ENCODE results near the gene DCLRE1B. TPM values are rescaled to one million over a fixed set of nuclear protein-coding genes. Genes with fewer than 3 reads are reported as not detected.
A peak's percentile ranks its signal among the peaks of the same experiment; 100 is the strongest.

DCLRE1B gene
- total RNA-seq, 1 donor from 2014 or later: 7.8 TPM

GRCh38 chr1:113904293-113904673, 843 bp upstream of the DCLRE1B start:
- peaks cover 47% of the 10 kb centered on the region for H3K79me2 ChIP-seq (ENCODE audit: insufficient read depth, low read length)
- no peaks in the 10 kb centered on the region for H3K27me3 ChIP-seq (ENCODE audit: insufficient read depth, low read length)
- peak overlapping the region; percentile 87 for H3K27ac ChIP-seq (ENCODE audit: low read depth, low read length)
- H3K36me3 Mint-ChIP-seq (ENCODE audit: low read depth, unreplicated experiment): peaks cover 4% of the 10 kb centered on the region
- H3K27me3 Mint-ChIP-seq (ENCODE audit: low read depth, unreplicated experiment): no peaks in the 10 kb centered on the region
- no peaks in the 10 kb centered on the region for H4K20me1 ChIP-seq (ENCODE audit: insufficient read depth, low read length)
- no peaks in the 10 kb centered on the region for H3K9me3 ChIP-seq (ENCODE audit: insufficient read depth, low read depth, low read length)
- peak overlapping the region; percentile 72 for H2AFZ ChIP-seq (ENCODE audit: low read depth, low read length)
- peak overlapping the region; percentile 86 for H3K4me3 ChIP-seq (ENCODE audit: insufficient read depth, low read depth, low read length)
- FAIRE-seq: no peak
- H3K4me1 Mint-ChIP-seq (ENCODE audit: low read depth, unreplicated experiment): peaks cover 5% of the 10 kb centered on the region
- TF ChIP-seq CTCF (IDR thresholded peaks at IDR 0.05; ENCODE audit: insufficient read depth, low read depth, low read length): no peak
- TF ChIP-seq EZH2 (IDR thresholded peaks at IDR 0.05; ENCODE audit: insufficient read depth, low read length): no peak
- peak overlapping the region; percentile 92 for H3K4me3 Mint-ChIP-seq (ENCODE audit: unreplicated experiment)
- peaks cover 21% of the 10 kb centered on the region for H3K36me3 ChIP-seq (ENCODE audit: insufficient read depth, low read length)
- peak overlapping the region; percentile 87 for H3K4me2 ChIP-seq (ENCODE audit: low read length)
- H3K27ac Mint-ChIP-seq (ENCODE audit: unreplicated experiment): peak overlapping the region; percentile 94
- H3K9ac ChIP-seq (ENCODE audit: low read length): peak overlapping the region; percentile 89
- no peak for DNase-seq (ENCODE audit: low read depth)
- H3K4me1 ChIP-seq (ENCODE audit: insufficient read depth, low read length): peaks cover 9% of the 10 kb centered on the region
- H3K9me3 Mint-ChIP-seq (ENCODE audit: unreplicated experiment): no peaks in the 10 kb centered on the region

GRCh38 chr1:113905435-113905861, 322 bp downstream of the DCLRE1B start:
- Mint-ChIP-seq H3K9me3 (ENCODE audit: unreplicated experiment) (no peaks in the 10 kb centered on the region), H3K4me1 (ENCODE audit: low read depth, unreplicated experiment) (peaks cover 5% of the 10 kb centered on the region), H3K27ac (ENCODE audit: unreplicated experiment) (peak overlapping the region; percentile 94), H3K27me3 (ENCODE audit: low read depth, unreplicated experiment) (no peaks in the 10 kb centered on the region), H3K36me3 (ENCODE audit: low read depth, unreplicated experiment) (peaks cover 5% of the 10 kb centered on the region), H3K4me3 (ENCODE audit: unreplicated experiment) (peak overlapping the region; percentile 92)
- peaks cover 17% of the 10 kb centered on the region for H3K36me3 ChIP-seq (ENCODE audit: insufficient read depth, low read length)
- H3K9me3 ChIP-seq (ENCODE audit: insufficient read depth, low read depth, low read length): no peaks in the 10 kb centered on the region
- no peaks in the 10 kb centered on the region for H3K27me3 ChIP-seq (ENCODE audit: insufficient read depth, low read length)
- H3K9ac ChIP-seq (ENCODE audit: low read length): peak overlapping the region; percentile 89
- H3K4me3 ChIP-seq (ENCODE audit: insufficient read depth, low read depth, low read length): peak overlapping the region; percentile 86
- no peaks in the 10 kb centered on the region for H4K20me1 ChIP-seq (ENCODE audit: insufficient read depth, low read length)
- peak overlapping the region; percentile 96 for H2AFZ ChIP-seq (ENCODE audit: low read depth, low read length)
- H3K27ac ChIP-seq (ENCODE audit: low read depth, low read length): peak overlapping the region; percentile 61
- no peak for DNase-seq (ENCODE audit: low read depth)
- H3K4me1 ChIP-seq (ENCODE audit: insufficient read depth, low read length): peaks cover 9% of the 10 kb centered on the region
- peak overlapping the region; percentile 98 for H3K4me2 ChIP-seq (ENCODE audit: low read length)
- TF ChIP-seq EZH2 (IDR thresholded peaks at IDR 0.05; ENCODE audit: insufficient read depth, low read length): no peak
- H3K79me2 ChIP-seq (ENCODE audit: insufficient read depth, low read length): peaks cover 47% of the 10 kb centered on the region
- FAIRE-seq: no peak

GRCh38 chr1:113912594-113913311, 7.6 kb downstream of the DCLRE1B start:
- H3K27ac Mint-ChIP-seq (ENCODE audit: unreplicated experiment): peak overlapping the region; percentile 75
- Histone ChIP-seq H3K9ac (ENCODE audit: low read length) (no peak overlapping the region), H3K9me3 (ENCODE audit: insufficient read depth, low read depth, low read length) (no peaks in the 10 kb centered on the region), H3K36me3 (ENCODE audit: insufficient read depth, low read length) (peaks cover 26% of the 10 kb centered on the region), H3K79me2 (ENCODE audit: insufficient read depth, low read length) (peaks cover 3% of the 10 kb centered on the region), H3K4me2 (ENCODE audit: low read length) (peak overlapping the region; percentile 32), H4K20me1 (ENCODE audit: insufficient read depth, low read length) (no peaks in the 10 kb centered on the region), H3K27me3 (ENCODE audit: insufficient read depth, low read length) (no peaks in the 10 kb centered on the region), H2AFZ (ENCODE audit: low read depth, low read length) (no peak overlapping the region), H3K27ac (ENCODE audit: low read depth, low read length) (no peak overlapping the region), H3K4me1 (ENCODE audit: insufficient read depth, low read length) (peaks cover 3% of the 10 kb centered on the region), H3K4me3 (ENCODE audit: insufficient read depth, low read depth, low read length) (no peak overlapping the region)
- H3K27me3 Mint-ChIP-seq (ENCODE audit: low read depth, unreplicated experiment): no peaks in the 10 kb centered on the region
- TF ChIP-seq EZH2 (IDR thresholded peaks at IDR 0.05; ENCODE audit: insufficient read depth, low read length) (no peak), CTCF (IDR thresholded peaks at IDR 0.05; ENCODE audit: insufficient read depth, low read depth, low read length) (no peak)
- DNase-seq (ENCODE audit: low read depth): peak; percentile 64
- peaks cover 14% of the 10 kb centered on the region for H3K36me3 Mint-ChIP-seq (ENCODE audit: low read depth, unreplicated experiment)
- no peak for FAIRE-seq
- H3K4me1 Mint-ChIP-seq (ENCODE audit: low read depth, unreplicated experiment): peaks cover 10% of the 10 kb centered on the region
- no peak overlapping the region for H3K4me3 Mint-ChIP-seq (ENCODE audit: unreplicated experiment)
- H3K9me3 Mint-ChIP-seq (ENCODE audit: unreplicated experiment): no peaks in the 10 kb centered on the region

Measured in astrocyte (in vitro differentiated cells and primary cell).